B cell (primary cell): ENCODE measurements around the gene CDC42.

ENCODE experiments used
- CTCF ChIP-seq: fragments of 200-600 bp; IDR thresholded peaks from one replicate; pipeline ENCODE4 v1.8.0; 2022; ENCODE audit warnings: antibody characterized with exemption, mild to moderate bottlenecking
- EZH2 ChIP-seq: IDR thresholded peaks from 2 replicates; pipeline ENCODE4 v1.6.1; 2012; ENCODE audit warnings: borderline replicate concordance, low read depth, mild to moderate bottlenecking, moderate library complexity, low read length; ENCODE audit not compliant: insufficient read depth, poor library complexity, severe bottlenecking

GRCh38 chr1:22101199-22101598, 48.7 kb downstream of the CDC42 start:
- TF ChIP-seq CTCF (no peak), EZH2 (no peak)
